Transverse colon (tissue), 4 donors: ENCODE results near the gene SERINC5.
A peak's percentile ranks its signal among the peaks of the same experiment; 100 is the strongest.

Source experiments
- POLR2A ChIP-seq: fragments of 450-650 bp; IDR thresholded peaks from one replicate; pipeline ENCODE4 v1.6.1; 2016; ENCODE audit warnings: antibody characterized with exemption, mild to moderate bottlenecking, moderate library complexity
- POLR2AphosphoS5 ChIP-seq, 3 donors: sonication (generic); formaldehyde crosslinking; IDR thresholded peaks; one replicate each; pipeline ENCODE4 v1.6.1; 2016; ENCODE audit warnings: antibody characterized with exemption in 3 of 3
- TF ChIP-seq, protein P1 (sequence below), 5 experiments: fragments of 200-600 bp in 3 of 5; fragments of 450-650 bp in 2 of 5; sonication (generic) in 3 of 5; IDR thresholded peaks; 1 replicate in 2 of 5; 2 replicates in 3 of 5; pipeline ENCODE4 v1.5.1; 2016 to 2017; ENCODE audit warnings: antibody characterized with exemption in 5 of 5, inconsistent platforms in 3 of 5, mild to moderate bottlenecking in 2 of 5, moderate library complexity in 1 of 5

DNA sequence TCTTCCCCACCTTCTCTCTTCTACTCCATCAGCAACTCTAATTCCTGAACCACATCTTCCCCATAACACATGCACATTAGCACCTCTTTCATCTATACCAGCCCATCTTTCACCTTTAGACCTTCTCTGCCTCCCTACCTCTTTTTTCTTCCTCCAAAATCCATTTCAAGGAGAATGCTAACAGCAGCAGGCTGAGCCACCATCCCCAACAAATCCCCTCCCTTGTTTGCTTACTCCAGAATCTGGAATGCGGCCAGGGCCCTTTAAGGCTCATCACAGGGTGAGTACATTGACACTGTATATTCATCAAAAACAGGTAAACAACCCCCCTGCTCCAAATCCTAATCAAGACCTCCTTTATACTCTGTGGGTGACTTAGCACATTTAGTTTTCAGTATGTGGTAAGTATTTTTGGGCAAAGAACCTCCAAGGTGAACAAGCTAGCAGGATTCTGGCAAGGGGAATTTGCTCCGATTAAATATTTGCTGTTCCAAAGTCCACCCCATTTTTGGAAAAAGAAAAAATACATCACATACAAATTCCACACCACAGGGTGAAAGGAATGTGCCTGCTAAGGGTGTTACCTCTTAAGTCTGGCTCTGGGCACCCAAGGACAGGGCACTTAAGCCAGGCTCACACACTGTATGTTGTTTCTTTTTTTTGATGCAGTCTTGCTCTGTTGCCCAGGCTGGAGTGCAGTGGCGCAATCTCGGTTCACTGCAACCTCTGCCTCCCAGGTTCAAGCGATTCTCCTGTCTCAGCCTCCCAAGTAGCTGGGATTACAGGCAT lies 71.4 kb downstream of the SERINC5 start:
- TF ChIP-seq, protein P1, sequence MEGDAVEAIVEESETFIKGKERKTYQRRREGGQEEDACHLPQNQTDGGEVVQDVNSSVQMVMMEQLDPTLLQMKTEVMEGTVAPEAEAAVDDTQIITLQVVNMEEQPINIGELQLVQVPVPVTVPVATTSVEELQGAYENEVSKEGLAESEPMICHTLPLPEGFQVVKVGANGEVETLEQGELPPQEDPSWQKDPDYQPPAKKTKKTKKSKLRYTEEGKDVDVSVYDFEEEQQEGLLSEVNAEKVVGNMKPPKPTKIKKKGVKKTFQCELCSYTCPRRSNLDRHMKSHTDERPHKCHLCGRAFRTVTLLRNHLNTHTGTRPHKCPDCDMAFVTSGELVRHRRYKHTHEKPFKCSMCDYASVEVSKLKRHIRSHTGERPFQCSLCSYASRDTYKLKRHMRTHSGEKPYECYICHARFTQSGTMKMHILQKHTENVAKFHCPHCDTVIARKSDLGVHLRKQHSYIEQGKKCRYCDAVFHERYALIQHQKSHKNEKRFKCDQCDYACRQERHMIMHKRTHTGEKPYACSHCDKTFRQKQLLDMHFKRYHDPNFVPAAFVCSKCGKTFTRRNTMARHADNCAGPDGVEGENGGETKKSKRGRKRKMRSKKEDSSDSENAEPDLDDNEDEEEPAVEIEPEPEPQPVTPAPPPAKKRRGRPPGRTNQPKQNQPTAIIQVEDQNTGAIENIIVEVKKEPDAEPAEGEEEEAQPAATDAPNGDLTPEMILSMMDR (IDR thresholded peaks at IDR 0.05), result no peak
- TF ChIP-seq POLR2A (no peak), POLR2AphosphoS5 (IDR thresholded peaks at IDR 0.05) (peak in 1 of 3 donors; percentile 5)
